HL-60 (cell line): ENCODE measurements around the gene RAB39A.
"Not testable (repeated sequence)": the region's sequence is repeated elsewhere in the genome, so short reads cannot be mapped to it uniquely, and the experiment has no call there.

ENCODE experiments used
- DNase-seq, 2 experiments: peaks; one replicate each; pipeline ENCODE4 v3.0.0-alpha.2; 2010 to 2020; ENCODE audit warnings: low read depth in 1 of 2, low spot score in 1 of 2
- H3K27ac ChIP-seq: fragments of 250-450 bp; sonication (Bioruptor Pico); replicated peaks from 2 replicates; pipeline ENCODE4 v1.5.1; 2020; ENCODE audit warnings: mild to moderate bottlenecking, moderate library complexity
- H3K27me3 ChIP-seq: fragments of 250-450 bp; sonication (Bioruptor Pico); 2 replicates; pipeline ENCODE4 v1.5.1; 2021; ENCODE audit warnings: mild to moderate bottlenecking, moderate library complexity; ENCODE audit not compliant: insufficient read depth, poor library complexity, severe bottlenecking
- H3K4me3 ChIP-seq: replicated peaks from 2 replicates; pipeline ENCODE4 v1.5.1; 2011; ENCODE audit warnings: mild to moderate bottlenecking, control low read depth, low read length; ENCODE audit not compliant: insufficient read depth
- GABPA ChIP-seq: IDR thresholded peaks from 2 replicates; pipeline ENCODE4 v1.6.1; 2012; ENCODE audit warnings: low read depth
- POLR2AphosphoS5 ChIP-seq: IDR thresholded peaks from 2 replicates; pipeline ENCODE4 v1.6.1; 2012; ENCODE audit warnings: low read depth
- REST ChIP-seq: IDR thresholded peaks from 2 replicates; pipeline ENCODE4 v1.6.1; 2012; ENCODE audit warnings: low read depth; ENCODE audit not compliant: insufficient replicate concordance
- SPI1 ChIP-seq: IDR thresholded peaks from 2 replicates; pipeline ENCODE4 v1.6.1; 2012; ENCODE audit warnings: low read depth, mild to moderate bottlenecking, borderline replicate concordance
- TF ChIP-seq, protein P1 (sequence below): IDR thresholded peaks from one replicate; pipeline ENCODE4 v1.5.1; 2011; ENCODE audit warnings: low read length, control low read depth, inconsistent platforms; ENCODE audit not compliant: insufficient read depth

The RAB39A gene

DNA sequence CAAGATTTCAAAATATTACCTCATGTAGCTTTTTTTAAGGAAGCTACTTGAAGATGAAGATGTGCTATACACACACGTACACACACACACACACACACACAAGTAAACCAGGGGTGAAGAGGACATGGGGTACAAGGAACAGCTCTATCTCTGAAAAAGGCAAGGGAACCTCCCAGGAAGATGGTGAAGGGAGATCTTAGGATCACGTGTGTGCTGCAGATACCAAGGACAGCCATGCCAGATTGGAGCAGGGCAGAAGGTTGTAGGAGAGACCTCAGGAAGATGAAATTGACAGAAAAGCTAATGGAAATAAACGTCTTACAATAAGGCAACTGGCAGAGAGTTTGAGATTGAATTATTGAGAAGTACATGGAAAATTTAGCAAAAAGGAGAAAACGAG lies 19.7 kb downstream of the RAB39A start:
- DNase-seq: no peak
- H3K27ac ChIP-seq: no peak overlapping the region
- H3K27me3 ChIP-seq: no peaks in the 10 kb centered on the region
- no peak overlapping the region for H3K4me3 ChIP-seq
- TF ChIP-seq SPI1: no peak
- TF ChIP-seq REST: no peak
- TF ChIP-seq, protein P1, sequence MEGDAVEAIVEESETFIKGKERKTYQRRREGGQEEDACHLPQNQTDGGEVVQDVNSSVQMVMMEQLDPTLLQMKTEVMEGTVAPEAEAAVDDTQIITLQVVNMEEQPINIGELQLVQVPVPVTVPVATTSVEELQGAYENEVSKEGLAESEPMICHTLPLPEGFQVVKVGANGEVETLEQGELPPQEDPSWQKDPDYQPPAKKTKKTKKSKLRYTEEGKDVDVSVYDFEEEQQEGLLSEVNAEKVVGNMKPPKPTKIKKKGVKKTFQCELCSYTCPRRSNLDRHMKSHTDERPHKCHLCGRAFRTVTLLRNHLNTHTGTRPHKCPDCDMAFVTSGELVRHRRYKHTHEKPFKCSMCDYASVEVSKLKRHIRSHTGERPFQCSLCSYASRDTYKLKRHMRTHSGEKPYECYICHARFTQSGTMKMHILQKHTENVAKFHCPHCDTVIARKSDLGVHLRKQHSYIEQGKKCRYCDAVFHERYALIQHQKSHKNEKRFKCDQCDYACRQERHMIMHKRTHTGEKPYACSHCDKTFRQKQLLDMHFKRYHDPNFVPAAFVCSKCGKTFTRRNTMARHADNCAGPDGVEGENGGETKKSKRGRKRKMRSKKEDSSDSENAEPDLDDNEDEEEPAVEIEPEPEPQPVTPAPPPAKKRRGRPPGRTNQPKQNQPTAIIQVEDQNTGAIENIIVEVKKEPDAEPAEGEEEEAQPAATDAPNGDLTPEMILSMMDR: no peak
- TF ChIP-seq GABPA: no peak
- TF ChIP-seq POLR2AphosphoS5: no peak

GRCh38 chr11:107948328-107948727 lies 20.1 kb downstream of the RAB39A start:
- not testable (repeated sequence) for DNase-seq, H3K4me3 ChIP-seq, H3K27me3 ChIP-seq, H3K27ac ChIP-seq

DNA sequence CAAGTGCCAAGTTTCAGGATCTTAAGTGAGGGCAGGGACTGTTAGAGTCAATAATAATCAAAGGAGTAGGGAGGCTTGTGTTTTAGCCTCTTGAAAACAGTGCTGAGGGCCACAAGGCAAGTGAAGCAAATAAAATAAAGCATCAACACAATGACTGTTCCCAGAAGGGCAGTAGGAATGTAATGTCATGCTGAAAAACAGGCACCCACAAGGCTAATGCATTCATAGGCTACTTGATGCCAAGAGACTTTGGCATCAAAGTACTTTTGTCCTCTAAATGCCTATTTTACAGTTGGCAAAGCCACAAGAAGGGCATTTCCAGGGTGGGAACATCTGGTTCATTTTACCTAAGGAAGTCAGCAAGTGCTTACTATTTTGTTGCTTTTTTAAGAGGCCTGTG lies 22.9 kb downstream of the RAB39A start:
- TF ChIP-seq GABPA (no peak), SPI1 (no peak), POLR2AphosphoS5 (no peak), REST (no peak)
- TF ChIP-seq, protein P1: no peak
- H3K27me3 ChIP-seq: no peaks in the 10 kb centered on the region
- DNase-seq: no peak
- H3K27ac ChIP-seq: no peak overlapping the region
- H3K4me3 ChIP-seq: no peak overlapping the region

DNA sequence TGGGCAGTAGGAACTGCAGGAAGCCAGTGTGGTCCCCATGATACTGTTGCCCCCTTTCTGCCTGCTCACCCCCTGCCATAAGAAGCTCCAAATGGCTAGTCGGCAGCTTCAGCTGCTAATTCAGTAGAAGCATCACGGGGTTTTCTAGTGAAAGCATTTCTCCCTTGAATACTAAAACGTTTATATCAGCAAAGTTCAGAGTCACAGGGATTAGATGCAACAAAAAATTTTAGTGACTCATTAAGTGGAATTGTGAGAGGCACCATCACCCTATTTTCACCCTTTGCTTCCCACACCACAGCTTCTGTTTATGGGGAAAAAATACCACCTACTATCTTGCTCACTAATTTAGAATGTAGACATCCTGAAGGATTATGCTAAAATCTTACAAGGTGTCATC lies 25.2 kb downstream of the RAB39A start:
- TF ChIP-seq, protein P1: no peak
- TF ChIP-seq REST (no peak), SPI1 (no peak), POLR2AphosphoS5 (no peak), GABPA (no peak)
- H3K27ac ChIP-seq: no peak overlapping the region
- no peak for DNase-seq
- H3K4me3 ChIP-seq: no peak overlapping the region
- H3K27me3 ChIP-seq: no peaks in the 10 kb centered on the region
